Measurements from ENCODE around the gene RALGAPA2.

GRCh38 chr20:20702330-20703245 lies 9.9 kb downstream of the RALGAPA2 start:
- no peak for TF ChIP-seq CTCF (conservative IDR thresholded peaks at IDR 0.05; ENCODE audit: low read depth in 2 of 2)
- no peak for TF ChIP-seq POLR2AphosphoS5 (IDR thresholded peaks at IDR 0.05; ENCODE audit: low read depth)
- TF ChIP-seq REST (IDR thresholded peaks at IDR 0.05; ENCODE audit: unreplicated experiment), result no peak
- TF ChIP-seq EZH2 (IDR thresholded peaks at IDR 0.05; ENCODE audit: low read depth, unreplicated experiment), result no peak
- TF ChIP-seq JUNB (IDR thresholded peaks at IDR 0.05; ENCODE audit: unreplicated experiment), result no peak
- TF ChIP-seq EZH2phosphoT487 (IDR thresholded peaks at IDR 0.05; ENCODE audit: unreplicated experiment), result no peak
- no peak for TF ChIP-seq STAT1 (IDR thresholded peaks at IDR 0.05; ENCODE audit: unreplicated experiment)
- no peak for TF ChIP-seq NANOG (IDR thresholded peaks at IDR 0.05; ENCODE audit: borderline replicate concordance)
- TF ChIP-seq ZNF114 (CRISPR knock-in tag; IDR thresholded peaks at IDR 0.05), result no peak
- no peak for TF ChIP-seq ZNF462 (CRISPR knock-in tag; IDR thresholded peaks at IDR 0.05)
- no peak for TF ChIP-seq CREB1 (CRISPR knock-in tag; IDR thresholded peaks at IDR 0.05; ENCODE audit: low read depth)
- no peak for TF ChIP-seq ETS1 (IDR thresholded peaks at IDR 0.05)
